Transverse colon (tissue), 4 donors: Measurements from ENCODE around the gene MORC2.

ENCODE experiments used
- CTCF ChIP-seq, 5 experiments: fragments of 200-600 bp in 3 of 5; fragments of 450-650 bp in 2 of 5; sonication (generic) in 3 of 5; IDR thresholded peaks; 1 replicate in 2 of 5; 2 replicates in 3 of 5; pipeline ENCODE4 v1.5.1; 2016 to 2017; ENCODE audit warnings: antibody characterized with exemption in 5 of 5, inconsistent platforms in 3 of 5, mild to moderate bottlenecking in 2 of 5, moderate library complexity in 1 of 5
- EP300 ChIP-seq: sonication (generic); formaldehyde crosslinking; IDR thresholded peaks from one replicate; pipeline ENCODE4 v1.6.1; 2017; ENCODE audit warnings: antibody characterized with exemption, low read depth
- POLR2AphosphoS5 ChIP-seq, 3 donors: sonication (generic); formaldehyde crosslinking; IDR thresholded peaks; one replicate each; pipeline ENCODE4 v1.6.1; 2016; ENCODE audit warnings: antibody characterized with exemption in 3 of 3

- no peak for TF ChIP-seq CTCF (IDR thresholded peaks at IDR 0.05)
- TF ChIP-seq POLR2AphosphoS5 (IDR thresholded peaks at IDR 0.05): no peak
- TF ChIP-seq EP300: no peak
These were observed 64.6 kb downstream of the MORC2 start for GRCh38 chr22:30903876-30904460.
